Endothelial cell of hepatic sinusoid (primary cell): ENCODE measurements around the gene LARGE1.

Experiments
- in situ Hi-C: cut with HindIII; loops from 2 replicates; pipeline ENCODE4 v1.10.0; 2017; ENCODE audit warnings: low sequenced_read_pairs

The LARGE1 gene

DNA sequence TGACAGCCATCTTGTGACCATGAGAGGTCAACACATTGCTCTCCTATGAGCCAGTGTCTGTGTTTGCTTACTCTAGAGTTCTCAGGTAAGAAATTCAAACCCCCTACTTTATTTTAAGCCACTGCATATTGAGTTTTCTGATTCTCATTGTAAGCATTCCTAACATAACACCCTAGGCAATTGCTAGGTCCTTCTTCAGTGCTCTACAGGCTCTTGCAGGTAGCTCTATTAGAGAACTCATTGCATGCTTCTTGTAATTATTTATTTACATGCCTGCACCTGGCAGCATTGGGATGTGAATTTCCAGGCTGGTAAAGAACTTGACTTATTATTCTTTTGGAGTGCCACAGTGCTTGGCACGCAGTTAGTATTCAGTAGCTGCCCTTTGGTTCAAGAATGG lies 573.3 kb downstream of the LARGE1 start:
- in situ Hi-C loops, result no loop called here

DNA sequence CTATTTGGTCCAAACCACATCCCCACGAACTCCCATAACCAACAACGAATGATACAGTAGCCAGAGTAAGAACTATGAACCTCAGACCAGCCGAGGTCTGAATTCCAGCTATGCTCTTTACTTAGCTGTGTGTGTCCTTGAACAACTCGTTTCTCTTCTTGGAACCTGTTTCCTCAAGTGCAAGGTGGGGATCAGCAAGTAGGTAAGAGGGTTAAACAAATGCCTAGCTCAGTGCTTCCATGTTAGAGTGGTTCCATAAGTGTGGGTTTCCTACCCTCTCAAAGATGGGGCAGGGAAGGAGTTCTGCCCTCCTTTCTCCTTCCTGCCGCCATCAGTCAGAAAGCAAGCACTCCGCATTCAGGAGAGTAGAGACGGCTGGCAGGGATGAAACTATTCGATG lies 578.7 kb downstream of the LARGE1 start:
- in situ Hi-C loops, result no loop called here

DNA sequence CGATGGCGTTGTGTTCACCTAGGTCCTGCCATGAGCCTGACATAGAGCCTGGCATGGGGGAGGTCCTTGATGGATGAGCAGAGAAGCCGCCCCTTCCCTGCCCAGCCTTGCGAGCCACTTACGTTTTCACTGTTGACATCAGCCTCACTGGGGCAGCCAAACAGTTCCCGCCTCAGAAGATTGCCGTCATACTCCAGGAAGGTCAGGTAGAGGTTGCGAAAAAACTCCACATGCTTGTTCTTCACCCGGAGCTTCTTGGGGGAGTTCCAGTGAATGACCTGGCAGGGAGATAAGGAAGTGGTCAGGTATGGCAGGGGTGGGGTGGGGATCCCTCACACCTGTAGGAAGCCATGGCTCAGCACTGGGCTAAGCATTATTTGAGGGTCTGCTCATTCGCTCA lies 582.8 kb downstream of the LARGE1 start:
- in situ Hi-C loops, result no loop called here

DNA sequence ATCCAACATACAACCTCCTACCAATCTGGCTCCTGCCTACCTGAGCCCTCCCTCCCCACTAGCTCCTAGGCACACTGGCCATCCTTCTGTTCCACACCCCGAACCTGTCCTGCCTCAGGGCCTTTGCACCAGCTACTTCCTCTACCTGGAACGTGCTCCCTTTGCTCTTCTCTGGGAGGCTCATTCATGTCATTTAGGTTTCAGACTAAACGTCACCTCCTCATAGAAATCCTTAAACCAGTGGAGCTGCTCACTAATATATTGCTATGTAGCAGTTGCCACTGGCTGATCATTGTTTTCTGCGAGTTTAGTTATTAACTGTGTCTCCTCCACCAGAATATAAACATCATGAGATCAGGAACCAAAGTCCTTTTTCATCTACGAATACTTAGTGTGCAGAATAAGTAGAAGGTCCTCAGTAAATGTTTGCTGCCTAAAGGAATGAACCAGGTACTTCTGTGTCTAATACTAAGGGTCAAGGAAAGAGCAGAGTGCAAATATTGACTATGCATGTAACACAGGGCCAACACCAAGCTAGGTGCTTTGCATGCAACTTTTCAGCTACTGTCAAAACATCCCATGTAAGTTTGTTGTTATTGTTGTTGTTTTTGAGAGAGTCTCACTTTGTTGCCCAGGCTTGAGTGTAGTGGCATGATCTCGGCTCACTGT lies 584.5 kb downstream of the LARGE1 start:
- in situ Hi-C loops, result no loop called here

DNA sequence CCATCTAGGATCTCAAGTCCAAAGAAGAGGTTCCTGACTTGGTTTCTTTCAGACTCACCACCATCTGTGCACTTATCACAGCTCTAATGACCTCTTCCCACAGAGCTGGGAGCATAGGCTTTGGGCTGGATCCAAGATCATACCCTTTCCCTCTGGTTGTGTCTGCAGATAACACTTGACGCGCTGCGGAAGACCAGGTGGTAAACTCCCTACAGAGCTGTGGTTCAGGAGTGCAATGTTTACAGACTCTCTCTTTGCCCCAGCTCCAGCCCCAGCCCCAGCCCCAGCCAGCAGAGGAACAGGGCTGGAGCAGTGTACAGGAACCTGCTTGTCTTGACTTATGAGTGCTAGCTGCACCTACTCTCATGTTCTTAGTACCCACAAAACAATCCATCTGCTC lies 587.7 kb downstream of the LARGE1 start:
- in situ Hi-C loops, result loop anchor here (5.0 kb wide), 1 partner anchor 105 kb away; no protein-coding TSS in a partner anchor

DNA sequence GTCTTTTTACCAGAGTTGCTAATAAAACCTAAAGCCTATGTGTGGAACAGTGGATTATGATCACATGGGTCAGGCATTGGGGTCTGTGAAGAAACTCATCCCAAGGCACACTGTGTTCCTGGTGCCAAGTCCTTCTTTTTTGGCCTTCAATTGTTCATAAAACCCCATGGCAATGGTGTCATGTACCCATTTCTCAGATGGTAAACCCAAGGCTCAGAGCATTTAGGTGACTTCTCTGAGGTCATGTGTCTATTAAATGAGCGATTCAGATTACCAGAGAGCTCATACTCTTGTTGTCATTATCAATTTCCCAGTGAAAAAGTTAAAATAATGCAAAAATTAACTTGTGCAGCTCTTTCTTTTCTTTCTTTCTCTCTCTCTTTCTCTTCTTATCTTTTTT lies 589.3 kb downstream of the LARGE1 start:
- in situ Hi-C loops, result loop anchor here (5.0 kb wide), 1 partner anchor 106 kb away; no protein-coding TSS in a partner anchor

DNA sequence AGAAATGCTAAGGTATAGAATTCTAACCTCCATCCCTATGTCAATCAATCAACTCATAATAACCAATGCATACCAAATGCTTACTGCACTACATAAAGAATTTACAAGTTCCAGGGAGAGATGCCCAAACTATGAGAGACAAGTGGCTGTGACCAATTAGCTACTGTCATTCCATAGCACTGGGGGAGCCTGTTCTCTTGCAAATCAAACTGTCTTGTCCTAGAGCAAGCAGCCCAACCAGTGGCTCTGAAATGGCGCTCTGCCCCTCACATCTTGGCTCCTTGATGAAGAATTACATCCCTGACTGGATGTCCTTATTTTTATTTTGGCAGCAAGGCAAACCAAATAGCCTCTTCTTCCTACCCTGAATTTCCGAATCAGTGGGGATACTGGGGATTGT lies 589.7 kb downstream of the LARGE1 start:
- in situ Hi-C loops, result loop anchor here (5.0 kb wide), 1 partner anchor 107 kb away; no protein-coding TSS in a partner anchor

DNA sequence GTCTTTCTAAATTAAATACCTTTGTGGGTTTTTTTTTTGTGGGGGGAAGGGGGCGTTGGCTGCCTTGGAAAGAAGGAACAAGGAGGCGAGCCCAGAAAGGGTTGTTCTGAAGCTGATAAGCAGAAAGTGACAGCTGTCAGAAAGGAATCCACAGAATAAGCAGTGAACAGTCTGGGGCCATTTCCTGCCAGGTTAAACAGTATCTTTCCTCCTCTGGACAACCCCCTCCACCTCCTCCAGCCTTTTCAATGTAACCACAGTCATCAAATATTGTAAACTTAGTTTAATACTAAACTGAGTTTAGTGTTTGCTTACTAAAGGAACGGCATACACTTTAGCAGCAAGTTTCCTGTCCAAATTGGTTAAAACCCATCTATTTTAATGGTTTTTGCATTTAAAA lies 590.9 kb downstream of the LARGE1 start:
- in situ Hi-C loops, result no loop called here

DNA sequence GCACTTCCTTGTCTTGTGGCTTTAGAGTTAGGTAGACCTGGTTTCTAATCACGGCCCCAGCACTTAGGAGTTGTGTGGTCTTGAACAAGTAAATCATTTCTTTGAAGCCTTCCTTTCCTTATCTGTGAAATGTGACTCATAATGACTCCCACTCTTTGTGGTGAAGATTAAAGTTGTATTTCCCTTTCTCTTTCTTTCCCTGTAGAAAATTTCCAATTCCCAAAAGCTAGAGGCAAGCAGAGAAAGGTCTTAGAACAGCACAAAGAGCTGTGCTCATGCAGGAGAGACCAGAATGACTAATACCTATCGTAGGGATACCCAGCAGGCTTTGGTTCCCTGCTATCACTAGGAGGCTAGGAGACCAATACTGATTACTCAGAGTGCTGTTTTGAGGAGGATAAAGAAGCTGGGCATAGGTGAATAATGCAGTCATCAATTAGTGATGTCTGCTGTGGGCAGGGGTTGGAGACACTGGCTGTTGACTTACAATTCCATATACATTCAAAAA lies 591.4 kb downstream of the LARGE1 start:
- in situ Hi-C loops, result no loop called here

DNA sequence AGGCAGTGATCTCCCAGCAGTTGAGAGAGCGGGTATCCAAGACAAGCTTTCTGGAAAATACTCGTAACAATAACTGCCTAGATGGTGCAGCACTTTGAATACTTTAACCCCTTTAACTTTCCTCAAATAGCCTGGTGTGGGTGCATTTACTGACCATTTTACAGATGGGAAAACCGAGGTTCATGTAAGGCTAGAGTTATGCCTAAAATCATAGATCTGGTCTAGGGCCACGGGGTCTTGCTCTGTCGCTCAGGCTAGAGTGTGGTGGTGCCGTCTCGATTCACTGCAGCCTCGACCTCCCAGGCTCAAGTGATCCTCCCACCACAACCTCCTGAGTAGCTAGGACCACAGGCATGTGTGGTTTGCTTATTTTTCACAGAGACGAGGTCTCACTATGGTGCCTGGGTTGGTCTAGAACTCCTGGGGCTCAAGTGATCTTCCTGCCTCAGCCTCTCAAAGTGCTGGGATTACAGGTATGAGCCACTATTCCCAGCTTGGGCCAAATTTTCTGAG lies 592.9 kb downstream of the LARGE1 start:
- in situ Hi-C loops, result no loop called here

DNA sequence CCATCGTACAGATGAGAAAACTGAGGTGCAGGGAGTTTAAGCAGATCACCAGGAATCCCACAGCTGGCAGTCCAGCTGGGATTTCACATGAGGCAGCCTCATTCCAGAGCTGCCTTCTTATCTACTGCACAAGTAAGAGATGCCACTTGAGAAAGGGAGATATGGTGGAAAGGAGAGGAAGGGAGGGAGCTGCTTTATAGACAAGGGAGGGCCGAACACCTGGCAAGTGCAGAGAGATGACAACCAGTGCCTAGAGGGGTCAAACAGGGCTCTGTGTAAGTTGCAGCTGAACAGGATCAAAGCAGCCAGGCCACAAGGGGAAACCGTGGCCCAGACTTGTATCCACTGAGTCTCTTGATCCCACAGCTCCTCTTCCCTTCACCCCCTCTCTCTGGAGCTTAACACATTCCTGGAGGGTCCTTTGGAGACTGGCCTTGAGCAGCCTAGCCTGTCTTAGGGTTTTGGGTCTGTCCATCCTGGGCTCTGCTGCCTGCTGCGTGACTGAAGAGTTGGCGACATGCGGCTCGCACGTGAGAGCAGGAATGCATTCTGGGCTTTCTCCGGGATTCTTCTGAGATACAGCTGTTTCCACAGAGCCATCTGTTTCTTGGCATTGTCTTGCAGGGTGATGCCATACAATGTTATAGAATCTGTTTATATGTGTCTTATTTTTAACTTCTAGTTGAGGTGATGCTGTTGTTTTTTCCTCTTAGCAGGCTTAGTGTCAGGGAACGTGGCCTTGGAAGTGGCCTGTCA lies 593.6 kb downstream of the LARGE1 start:
- in situ Hi-C loops, result no loop called here

DNA sequence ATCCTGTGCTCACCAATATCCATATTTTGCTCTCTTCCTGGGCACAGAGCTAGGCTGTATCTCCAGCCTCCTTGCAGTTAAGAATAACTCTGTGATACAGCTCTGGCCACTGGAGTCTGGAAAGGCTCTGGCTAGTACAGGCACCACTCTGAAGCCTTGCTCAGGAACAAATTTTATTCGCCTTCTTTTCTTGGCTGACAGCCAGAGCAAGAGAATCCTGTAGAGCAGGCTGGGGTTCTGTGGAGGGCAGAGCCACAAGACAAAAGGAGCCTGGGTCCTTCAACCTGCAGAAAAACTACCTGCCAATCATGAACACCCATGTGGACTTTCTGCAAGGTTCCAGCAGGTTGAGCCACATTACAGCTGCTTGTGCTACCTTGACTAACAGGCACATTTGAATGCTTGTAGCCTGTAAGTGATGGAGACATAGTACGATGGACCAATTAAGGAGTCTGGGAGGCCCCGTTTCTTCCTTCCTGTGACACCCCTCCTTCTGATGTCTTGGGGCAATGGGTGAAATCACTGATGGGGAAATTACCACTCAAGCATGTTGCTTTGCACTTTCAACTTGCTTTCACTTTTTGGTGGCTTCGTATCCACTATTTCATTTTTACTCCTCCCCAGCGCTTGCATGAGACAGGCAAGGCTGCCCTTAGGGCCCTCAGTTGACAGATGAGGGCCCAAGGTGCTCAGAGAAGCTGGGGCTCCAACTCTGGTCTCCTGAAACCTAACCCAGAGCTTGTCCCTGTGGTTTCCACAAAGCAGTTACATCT lies 594.9 kb downstream of the LARGE1 start:
- in situ Hi-C loops, result no loop called here

DNA sequence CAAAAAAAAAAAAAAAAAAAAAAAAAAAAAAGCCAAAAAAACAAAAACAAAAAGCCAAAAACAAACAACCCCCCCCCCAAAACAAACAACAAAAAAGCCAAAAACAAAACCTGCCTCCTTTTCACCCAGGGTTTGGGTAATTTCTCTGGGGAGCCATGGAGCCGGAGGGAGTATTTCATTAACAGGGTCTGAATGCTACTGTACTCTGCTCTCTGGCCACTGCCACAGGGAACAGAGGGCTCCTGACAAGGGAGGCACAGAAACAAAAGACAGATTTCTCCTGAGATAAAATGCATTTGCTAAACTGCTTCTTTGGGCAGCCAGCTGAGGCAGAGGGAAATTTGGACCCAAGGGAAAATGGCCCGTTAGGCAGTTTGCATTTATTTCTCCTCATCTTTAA lies 596.0 kb downstream of the LARGE1 start:
- in situ Hi-C loops, result no loop called here

DNA sequence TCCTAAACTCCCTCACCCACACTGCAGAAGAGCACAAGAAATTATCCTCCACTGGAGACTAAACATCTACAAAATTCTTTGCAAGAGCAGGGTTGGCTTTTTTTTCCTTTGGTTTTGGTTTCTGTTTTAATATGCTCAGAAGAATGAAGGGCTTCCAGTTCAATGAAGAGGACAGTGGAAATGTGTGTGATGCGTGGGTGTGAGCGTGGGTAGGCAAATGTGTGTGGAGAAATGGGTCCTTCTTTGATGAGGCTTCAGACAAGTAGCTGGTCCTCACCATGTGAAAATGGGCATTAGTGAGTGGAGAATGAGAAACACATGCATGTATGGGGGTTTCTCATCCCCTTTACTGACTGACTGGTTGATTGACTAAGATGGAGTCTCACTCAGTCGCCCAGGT lies 598.8 kb downstream of the LARGE1 start:
- in situ Hi-C loops, result no loop called here

DNA sequence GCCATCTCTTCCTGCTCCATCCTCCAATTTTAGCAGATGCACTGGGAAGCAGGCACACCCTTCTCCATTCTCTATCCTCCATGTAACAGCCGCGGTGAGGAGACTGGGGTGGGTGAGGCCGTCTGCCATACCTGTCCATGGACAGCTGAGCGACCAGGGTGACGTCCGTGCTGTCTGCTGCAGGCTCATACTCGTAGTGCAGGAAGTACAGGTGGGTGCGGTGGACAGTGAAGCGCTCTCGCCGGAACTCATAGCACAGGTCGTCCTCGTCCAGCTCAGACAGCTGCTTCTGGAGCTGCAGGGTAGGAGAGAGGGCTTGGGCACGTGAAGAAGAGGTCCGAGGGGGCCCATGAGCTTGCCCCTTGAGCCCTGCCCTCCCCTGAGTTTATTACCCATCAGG lies 604.3 kb downstream of the LARGE1 start:
- in situ Hi-C loops, result no loop called here

DNA sequence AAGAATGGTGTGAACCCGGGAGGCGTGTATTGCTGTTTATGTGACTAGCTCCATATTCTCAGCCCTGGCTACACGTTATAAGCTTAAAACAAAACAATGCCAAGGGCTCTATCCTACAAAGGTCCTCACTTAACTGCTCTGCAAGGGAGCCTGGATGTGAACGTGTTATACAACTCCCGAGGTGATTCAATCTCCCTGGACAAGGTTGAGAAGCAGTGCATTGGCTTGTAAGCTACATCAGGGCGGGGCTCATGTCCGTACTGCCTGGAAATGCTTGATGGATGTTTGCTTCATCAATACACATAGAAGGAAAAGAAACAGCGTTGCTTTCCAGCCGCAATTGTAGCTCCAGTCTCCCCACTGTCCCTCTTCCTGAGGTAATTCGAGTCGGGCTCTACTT lies 605.2 kb downstream of the LARGE1 start:
- in situ Hi-C loops, result no loop called here

DNA sequence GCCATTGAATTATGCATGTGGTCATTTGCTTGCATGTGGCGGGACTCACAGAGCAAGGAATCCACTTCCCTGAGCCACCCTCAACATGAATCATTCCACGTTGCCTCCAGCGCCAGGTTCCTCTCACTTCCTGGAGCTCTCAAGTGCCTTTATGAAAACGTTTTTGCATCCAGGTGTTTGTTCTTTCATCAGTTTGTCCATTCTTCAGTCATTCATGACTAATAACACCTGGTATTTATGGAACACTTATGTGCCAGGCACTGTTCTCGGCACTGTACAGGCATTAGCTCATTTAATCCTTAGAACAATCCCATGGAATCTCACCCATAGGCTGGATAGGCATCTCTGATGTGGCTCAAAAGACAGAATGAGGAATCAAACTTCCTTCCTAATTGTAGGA lies 606.0 kb downstream of the LARGE1 start:
- in situ Hi-C loops, result no loop called here

DNA sequence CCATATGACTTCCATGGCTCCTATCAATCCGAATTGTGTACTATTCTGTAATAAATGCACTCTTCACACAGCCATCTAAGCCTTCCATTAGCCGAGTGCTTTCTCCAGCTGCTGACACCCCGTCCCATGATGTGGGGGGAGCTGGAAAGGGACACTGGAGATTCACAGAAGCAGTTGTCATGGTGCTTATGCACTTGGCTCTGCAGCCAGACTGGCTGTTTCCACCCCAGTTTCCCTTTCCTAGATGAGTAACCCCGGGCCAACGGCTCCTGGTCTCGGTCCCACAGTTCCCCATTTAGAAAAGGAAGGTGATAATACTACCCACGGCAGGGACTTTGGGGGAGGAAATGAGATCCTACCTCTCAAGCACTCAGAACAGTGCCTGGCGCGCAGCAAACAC lies 617.2 kb downstream of the LARGE1 start:
- in situ Hi-C loops, result no loop called here

DNA sequence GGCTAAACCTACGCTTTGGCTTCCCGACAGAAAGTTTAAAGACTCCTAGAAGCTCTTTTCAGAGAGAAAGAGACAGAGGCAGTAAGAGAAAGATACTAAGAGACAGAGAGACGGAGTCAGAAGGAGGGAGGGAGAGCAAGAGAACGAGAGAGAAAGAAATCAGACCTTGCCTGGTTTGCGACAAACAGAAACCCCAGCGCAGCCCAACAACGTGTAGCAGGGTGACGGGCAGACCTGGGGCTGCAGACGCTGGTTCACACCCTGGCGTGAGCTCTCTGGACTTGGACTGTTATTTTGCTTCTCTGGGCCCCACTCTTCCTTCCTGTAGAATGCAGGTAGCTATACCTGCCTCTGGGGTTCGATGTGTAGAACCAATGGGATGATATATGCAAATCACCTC lies 617.7 kb downstream of the LARGE1 start:
- in situ Hi-C loops, result no loop called here

DNA sequence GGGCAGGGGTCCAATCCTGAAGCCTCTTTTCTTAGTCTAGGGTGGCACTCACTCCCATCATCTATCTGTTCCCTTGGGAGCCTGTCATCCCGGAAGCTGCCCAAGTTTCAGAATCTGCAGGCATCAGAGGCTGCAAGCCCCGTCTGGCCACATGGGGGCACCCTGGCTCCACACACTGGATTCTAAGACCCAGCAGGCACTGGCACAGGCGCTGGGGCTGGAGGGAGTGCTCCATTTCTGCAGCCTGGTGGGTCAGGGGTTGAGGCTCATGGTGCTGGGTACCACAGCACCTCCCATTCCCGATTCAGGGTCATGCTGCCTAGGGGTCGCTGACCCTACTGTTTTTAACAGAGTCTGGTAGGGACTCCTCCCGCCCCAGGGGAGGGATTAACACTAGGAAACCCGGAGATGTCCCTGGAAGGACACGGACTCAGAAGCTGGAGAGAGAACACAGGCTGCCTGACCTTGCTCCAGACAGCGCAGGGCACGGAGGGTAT lies 618.2 kb downstream of the LARGE1 start:
- in situ Hi-C loops, result no loop called here

DNA sequence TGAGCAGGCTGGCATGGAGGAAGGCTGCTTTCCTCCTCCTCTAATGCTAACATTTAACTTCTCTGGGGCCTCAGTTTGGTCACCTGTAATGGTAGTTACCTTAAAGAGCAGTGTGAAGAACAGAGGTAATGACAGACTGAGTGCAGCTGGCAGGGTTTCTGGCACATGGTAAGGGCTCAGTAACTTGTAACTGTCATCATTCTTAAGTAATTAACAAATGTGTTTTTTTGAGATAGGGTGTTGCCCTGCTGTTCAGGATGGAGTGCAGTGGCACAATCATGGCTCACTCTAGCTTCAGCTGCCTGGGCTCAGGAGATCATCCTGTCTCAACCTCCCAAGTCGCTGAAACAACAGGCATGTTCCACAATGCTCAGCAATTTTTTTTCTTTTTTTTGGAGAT lies 620.1 kb downstream of the LARGE1 start:
- in situ Hi-C loops, result no loop called here
